ENCODE data around the gene RAB35. TPM values are rescaled to one million over a fixed set of nuclear protein-coding genes. Genes with fewer than 3 reads are reported as not detected.

Gene RAB35
- polyA plus RNA-seq, 1 donor from 2014 or later, result 60.2 TPM

- no peak overlapping the region for H3K27ac ChIP-seq (ENCODE audit: low read length)
- H3F3A ChIP-seq (ENCODE audit: insufficient read depth, low read length, poor library complexity, severe bottlenecking), result no peaks in the 10 kb centered on the region
- no peak for TF ChIP-seq REST (IDR thresholded peaks at IDR 0.05; ENCODE audit: borderline replicate concordance)
- no peak for TF ChIP-seq SMC3 (conservative IDR thresholded peaks at IDR 0.05; ENCODE audit: poor library complexity)
- TF ChIP-seq MXI1 (conservative IDR thresholded peaks at IDR 0.05; ENCODE audit: poor library complexity, severe bottlenecking), result no peak
- no peak for TF ChIP-seq RAD21 (conservative IDR thresholded peaks at IDR 0.05)
- no peak for TF ChIP-seq EZH2 (IDR thresholded peaks at IDR 0.05; ENCODE audit: borderline replicate concordance, insufficient read depth, low read length, poor library complexity, severe bottlenecking)
- TF ChIP-seq POLR2AphosphoS5 (IDR thresholded peaks at IDR 0.05), result no peak
- no peak for TF ChIP-seq EP300 (conservative IDR thresholded peaks at IDR 0.05; ENCODE audit: poor library complexity, severe bottlenecking)
- H3K79me2 ChIP-seq (replicated peaks; ENCODE audit: insufficient read depth, low read length), result no peaks in the 10 kb centered on the region
- no peaks in the 10 kb centered on the region for H3K9me2 ChIP-seq (ENCODE audit: insufficient read depth, low read length)
- H4K20me1 ChIP-seq (ENCODE audit: insufficient read depth), result no peaks in the 10 kb centered on the region
- no peaks in the 10 kb centered on the region for H3K9me3 ChIP-seq (ENCODE audit: low read length)
- H3K4me3 ChIP-seq (ENCODE audit: low read length), result no peak overlapping the region
- H3K9ac ChIP-seq (ENCODE audit: low read length), result no peak overlapping the region
- no peaks in the 10 kb centered on the region for H3K27me3 ChIP-seq (ENCODE audit: insufficient read depth, low read depth, low read length)
- no peak overlapping the region for H3K4me2 ChIP-seq (ENCODE audit: low read length)
- no peak overlapping the region for H2AFZ ChIP-seq (ENCODE audit: low read depth, low read length)
- H3K36me3 ChIP-seq (ENCODE audit: insufficient read depth, low read length), result peaks cover 9% of the 10 kb centered on the region
Measured at GRCh38 chr12:120144215-120144614, 27.7 kb upstream of the RAB35 start.

- TF ChIP-seq EZH2 (IDR thresholded peaks at IDR 0.05; ENCODE audit: borderline replicate concordance, insufficient read depth, low read length, poor library complexity, severe bottlenecking) (no peak), SMC3 (conservative IDR thresholded peaks at IDR 0.05; ENCODE audit: poor library complexity) (no peak), EP300 (conservative IDR thresholded peaks at IDR 0.05; ENCODE audit: poor library complexity, severe bottlenecking) (no peak), REST (IDR thresholded peaks at IDR 0.05; ENCODE audit: borderline replicate concordance) (no peak), TAF1 (IDR thresholded peaks at IDR 0.05; ENCODE audit: low read depth) (no peak), RAD21 (conservative IDR thresholded peaks at IDR 0.05) (no peak), MXI1 (conservative IDR thresholded peaks at IDR 0.05; ENCODE audit: poor library complexity, severe bottlenecking) (no peak), CTCF (IDR thresholded peaks at IDR 0.05; ENCODE audit: poor library complexity, severe bottlenecking) (no peak), POLR2AphosphoS5 (IDR thresholded peaks at IDR 0.05) (no peak)
- H3F3A ChIP-seq (ENCODE audit: insufficient read depth, low read length, poor library complexity, severe bottlenecking), result no peaks in the 10 kb centered on the region
- H3K9me2 ChIP-seq (ENCODE audit: insufficient read depth, low read length), result no peaks in the 10 kb centered on the region
- peaks cover 9% of the 10 kb centered on the region for H3K36me3 ChIP-seq (ENCODE audit: insufficient read depth, low read length)
- no peak overlapping the region for H3K4me2 ChIP-seq (ENCODE audit: low read length)
- no peak overlapping the region for H3K9ac ChIP-seq (ENCODE audit: low read length)
- H3K9me3 ChIP-seq (ENCODE audit: low read length), result no peaks in the 10 kb centered on the region
- H3K27ac ChIP-seq (ENCODE audit: low read length), result no peak overlapping the region
- no peaks in the 10 kb centered on the region for H4K20me1 ChIP-seq (ENCODE audit: insufficient read depth)
- no peaks in the 10 kb centered on the region for H3K27me3 ChIP-seq (ENCODE audit: insufficient read depth, low read depth, low read length)
- no peaks in the 10 kb centered on the region for H3K79me2 ChIP-seq (replicated peaks; ENCODE audit: insufficient read depth, low read length)
- no peak overlapping the region for H3K4me3 ChIP-seq (ENCODE audit: low read length)
- no peak overlapping the region for H2AFZ ChIP-seq (ENCODE audit: low read depth, low read length)
Measured at GRCh38 chr12:120142231-120142877, 25.8 kb upstream of the RAB35 start.

All from neural cell (in vitro differentiated cells).